ENCODE measurements around the gene TMCO1.
"Not testable (repeated sequence)": the region's sequence is repeated elsewhere in the genome, so short reads cannot be mapped to it uniquely, and the experiment has no call there.

The TMCO1 gene

DNA sequence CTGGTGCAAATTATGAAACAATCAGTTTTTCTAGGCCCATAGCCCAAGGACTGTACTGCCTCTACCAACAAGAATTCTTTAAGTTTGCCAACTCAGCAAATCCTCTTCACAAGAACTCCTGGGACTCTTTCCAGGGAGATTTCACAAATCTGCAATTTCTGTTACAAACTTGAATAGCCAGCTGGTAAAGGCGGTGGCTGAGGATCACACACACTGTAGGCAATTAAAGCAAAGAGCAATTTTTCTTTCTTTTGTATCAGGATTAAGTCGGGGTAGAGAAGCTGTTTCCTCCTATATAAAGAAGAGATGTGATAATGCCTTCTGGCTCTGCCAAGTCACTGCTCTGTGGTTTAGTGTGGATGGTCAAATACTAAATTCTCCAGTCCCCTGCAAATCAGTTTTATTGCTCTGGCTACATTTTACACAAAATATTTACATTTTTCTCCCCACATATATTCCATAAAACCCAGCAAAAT lies 72.0 kb downstream of the TMCO1 start:
- FAIRE-seq (no peak), DNase-seq (ENCODE audit: extremely low spot score, insufficient read length, low read depth) (no peak)

DNA sequence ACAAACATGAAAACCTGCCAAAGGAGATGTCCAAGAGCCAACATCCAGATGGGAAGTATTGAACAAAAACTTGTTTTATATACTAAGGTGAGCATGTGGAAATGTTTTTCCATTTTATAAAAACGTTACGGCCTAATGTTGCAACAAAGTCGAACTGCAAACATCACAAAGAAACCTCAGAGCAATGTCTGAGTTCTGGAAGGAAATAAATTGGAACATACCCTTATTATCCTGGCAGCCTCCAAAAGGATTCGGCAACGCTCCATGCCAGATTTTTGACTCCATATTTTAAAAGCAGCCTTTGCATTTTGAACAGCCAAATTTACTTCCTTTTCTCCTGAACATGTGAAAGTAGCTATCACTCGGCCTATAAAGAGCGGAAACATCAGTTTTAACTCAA lies 73.6 kb downstream of the TMCO1 start:
- FAIRE-seq (no peak), DNase-seq (ENCODE audit: extremely low spot score, insufficient read length, low read depth) (no peak)

DNA sequence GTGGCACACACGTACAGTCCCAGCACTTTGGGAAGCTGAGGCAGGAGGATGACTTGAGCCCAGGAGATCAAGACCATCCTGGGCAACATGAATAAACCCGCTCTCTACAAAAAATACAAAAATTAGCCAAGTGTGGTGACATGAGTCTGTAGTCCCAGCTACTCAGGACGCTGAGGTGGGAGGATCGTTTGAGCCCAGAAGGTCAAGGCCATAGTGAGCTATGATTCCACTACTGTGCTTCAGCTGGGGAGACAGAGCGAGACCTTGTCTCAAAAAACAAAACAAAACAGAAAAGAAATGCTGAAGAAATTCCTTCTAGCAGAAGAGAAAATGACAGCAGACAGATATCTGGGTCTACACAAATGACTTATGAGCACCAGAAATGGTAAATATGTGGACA lies 80.6 kb downstream of the TMCO1 start:
- no peak for DNase-seq (ENCODE audit: extremely low spot score, insufficient read length, low read depth)
- FAIRE-seq, result no peak

DNA sequence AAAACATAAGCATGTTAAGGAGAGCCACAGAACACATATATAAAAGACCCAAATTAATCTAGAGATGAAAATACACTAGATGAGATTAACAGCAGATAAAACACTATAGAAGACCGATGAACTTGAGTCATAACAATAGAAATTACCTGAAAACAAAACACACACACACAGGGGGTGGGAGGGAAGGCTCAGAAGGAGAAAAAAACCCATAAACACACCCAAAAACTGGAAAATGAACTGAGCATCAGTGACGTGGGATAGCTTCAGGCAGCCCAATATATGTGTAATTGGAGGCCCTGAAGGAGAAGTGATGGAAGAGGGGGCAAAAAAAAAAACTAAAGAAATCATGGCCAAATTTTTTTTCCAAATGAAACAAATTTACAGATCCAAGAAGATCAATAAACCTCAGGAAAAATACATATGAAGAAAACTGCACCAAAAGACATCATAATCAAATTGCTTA lies 81.7 kb downstream of the TMCO1 start:
- FAIRE-seq (no peak), DNase-seq (ENCODE audit: extremely low spot score, insufficient read length, low read depth) (no peak)

GRCh38 chr1:165686121-165686970 lies 82.3 kb downstream of the TMCO1 start:
- DNase-seq (ENCODE audit: extremely low spot score, insufficient read length, low read depth) (no peak), FAIRE-seq (peak; percentile 80)

DNA sequence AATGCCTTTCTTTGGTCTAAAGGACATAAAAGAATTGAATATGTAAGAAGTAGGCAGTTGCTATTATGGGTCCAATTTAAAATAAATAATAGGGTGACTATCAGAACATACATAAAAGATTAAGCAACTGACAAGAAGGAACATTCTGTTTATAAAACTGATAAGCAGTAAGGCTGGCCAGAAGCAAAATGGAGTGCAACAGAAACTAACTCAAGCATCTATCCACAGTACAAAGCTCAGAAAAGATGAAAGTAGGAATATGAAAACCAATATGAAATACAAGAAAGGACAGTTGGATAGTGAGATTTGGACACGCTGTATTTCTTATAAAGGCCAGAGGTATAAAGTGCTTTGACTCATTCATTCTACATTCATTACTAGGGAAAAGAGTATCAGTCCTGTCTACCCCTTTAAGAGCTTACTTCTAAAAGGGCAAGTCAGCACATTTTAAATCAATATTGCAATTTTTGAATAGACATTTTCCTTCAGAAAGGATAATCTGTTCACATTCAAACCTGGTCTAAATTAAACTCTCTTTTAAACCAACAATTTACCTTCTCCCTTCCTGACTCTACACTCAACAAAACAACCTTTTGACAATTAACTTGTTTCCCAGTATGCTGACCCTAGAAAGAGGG lies 84.7 kb downstream of the TMCO1 start:
- FAIRE-seq (no peak), DNase-seq (ENCODE audit: extremely low spot score, insufficient read length, low read depth) (no peak)

- DNase-seq (ENCODE audit: extremely low spot score, insufficient read length, low read depth); FAIRE-seq: not testable (repeated sequence)
These were observed 87.9 kb downstream of the TMCO1 start for GRCh38 chr1:165680773-165681172.

DNA sequence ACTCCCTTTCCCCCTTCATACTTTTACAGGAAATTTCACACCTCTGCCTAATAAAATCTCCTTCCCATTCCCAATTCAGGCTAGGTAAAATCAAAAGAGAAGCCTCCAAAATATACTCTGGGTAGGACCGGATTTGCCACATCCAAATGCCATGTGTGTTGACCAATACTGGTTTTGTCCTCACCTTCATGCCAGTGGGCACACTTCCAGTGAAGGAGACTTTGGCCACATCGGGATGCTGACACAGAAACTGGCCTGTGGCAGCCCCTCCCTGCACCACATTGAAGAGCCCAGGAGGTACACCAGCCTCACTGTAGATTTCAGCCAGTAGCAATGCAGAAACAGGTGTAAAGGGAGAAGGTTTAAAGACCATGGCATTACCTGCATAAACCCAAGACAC lies 88.4 kb downstream of the TMCO1 start:
- FAIRE-seq (no peak), DNase-seq (ENCODE audit: extremely low spot score, insufficient read length, low read depth) (no peak)

- FAIRE-seq, result peak; percentile 55
- no peak for DNase-seq (ENCODE audit: extremely low spot score, insufficient read length, low read depth)
These were observed 89.2 kb downstream of the TMCO1 start for GRCh38 chr1:165679282-165680036.

DNA sequence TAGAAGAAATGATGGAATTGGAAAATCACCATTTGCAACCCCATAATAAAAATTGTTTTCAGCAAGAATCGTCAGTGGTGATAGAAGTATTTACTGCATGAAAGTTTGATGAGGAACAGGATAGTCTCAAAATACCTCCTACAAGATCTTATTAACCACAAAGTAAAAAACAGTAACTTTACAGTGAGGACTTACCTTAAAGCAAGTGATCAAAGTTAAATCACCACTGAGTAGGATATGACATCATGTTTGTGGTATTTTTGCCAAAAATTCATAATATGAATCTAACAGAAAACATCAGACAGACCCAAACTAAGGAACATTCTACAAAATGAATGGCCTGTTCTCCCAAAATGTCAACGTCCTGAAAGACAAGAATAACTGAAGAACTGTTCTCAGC lies 90.2 kb downstream of the TMCO1 start:
- FAIRE-seq, result no peak

More for the DNA sequence above, 90.2 kb downstream of the TMCO1 start:
- DNase-seq (ENCODE audit: extremely low spot score, insufficient read length, low read depth), result no peak
